Adipose tissue (tissue), 3 donors: ENCODE measurements around the gene EXD1. TPM values are rescaled to one million over a fixed set of nuclear protein-coding genes. Genes with fewer than 3 reads are reported as not detected.
"Not testable (repeated sequence)": the region's sequence is repeated elsewhere in the genome, so short reads cannot be mapped to it uniquely, and the experiment has no call there.

ENCODE experiments used
- H3K27ac ChIP-seq: one replicate; pipeline ENCODE4 v1.5.1; 2013; ENCODE audit warnings: low read depth, low read length
- WGBS, 3 donors: extraction: QIAGEN DNeasy Blood & Tissue Kit; methylation state at CpG; one replicate each; pipeline ENCODE4 v1.1.7; 2013; 5-methylcytosine and 5-hydroxymethylcytosine counted together
- polyA plus RNA-seq, 3 donors: library from polyadenylated mRNA; stranded (reverse); fragments of 200-250 nt; gene quantifications; one replicate each; pipeline ENCODE4 v1.2.3, GENCODE V29; 2013
- donor health status: healthy with polysubstance abuse.
- donor health status: Bipolar disorder and iron deficiency.
- donor health status: healthy.

The EXD1 gene
- polyA plus RNA-seq, 3 donors, result 0.10 TPM; not detected in 2

DNA sequence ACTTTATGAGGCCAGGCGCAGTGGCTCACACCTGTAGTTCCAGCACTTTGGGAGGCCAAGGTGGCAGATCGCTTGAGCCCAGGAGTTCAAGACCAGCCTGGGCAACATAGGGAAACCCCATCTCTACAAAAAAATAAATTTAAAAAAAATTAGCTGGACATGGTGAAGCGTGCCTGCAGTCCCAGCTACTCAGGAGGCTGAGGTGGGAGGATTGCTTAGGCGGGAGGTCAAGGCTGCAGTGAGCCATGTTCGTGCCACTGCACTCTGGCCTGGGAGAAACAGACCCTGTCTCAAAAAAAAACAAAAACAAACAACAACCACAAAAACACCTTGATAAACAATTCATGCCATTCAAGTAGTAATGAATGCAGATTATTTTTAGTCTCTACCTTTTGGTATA is 4.7 kb upstream of the EXD1 start:
- WGBS, 3 donors, result 94 to 98% (median 96%) methylated on average over 5 of the region's 5 CpGs
- not testable (repeated sequence) for H3K27ac ChIP-seq

DNA sequence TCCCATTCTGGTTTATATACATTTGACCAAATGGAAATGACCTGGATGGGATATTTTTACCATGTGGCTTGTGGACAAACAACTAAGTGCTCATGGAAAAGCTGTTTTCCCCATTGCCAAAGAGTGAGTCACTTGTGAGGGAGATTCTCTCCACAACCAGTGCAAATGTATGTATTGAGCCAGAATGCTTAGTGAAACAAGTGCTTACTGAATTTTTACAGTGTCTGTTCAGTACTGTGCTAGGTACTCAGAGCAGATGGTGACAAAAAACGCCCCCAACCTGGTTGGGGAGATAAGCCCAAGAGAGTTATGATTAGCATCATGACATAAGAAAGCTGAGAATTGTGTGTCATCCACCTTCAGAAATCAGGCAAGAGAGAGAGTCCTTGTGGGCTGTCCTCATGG is 2.8 kb upstream of the EXD1 start:
- no peak overlapping the region for H3K27ac ChIP-seq

DNA sequence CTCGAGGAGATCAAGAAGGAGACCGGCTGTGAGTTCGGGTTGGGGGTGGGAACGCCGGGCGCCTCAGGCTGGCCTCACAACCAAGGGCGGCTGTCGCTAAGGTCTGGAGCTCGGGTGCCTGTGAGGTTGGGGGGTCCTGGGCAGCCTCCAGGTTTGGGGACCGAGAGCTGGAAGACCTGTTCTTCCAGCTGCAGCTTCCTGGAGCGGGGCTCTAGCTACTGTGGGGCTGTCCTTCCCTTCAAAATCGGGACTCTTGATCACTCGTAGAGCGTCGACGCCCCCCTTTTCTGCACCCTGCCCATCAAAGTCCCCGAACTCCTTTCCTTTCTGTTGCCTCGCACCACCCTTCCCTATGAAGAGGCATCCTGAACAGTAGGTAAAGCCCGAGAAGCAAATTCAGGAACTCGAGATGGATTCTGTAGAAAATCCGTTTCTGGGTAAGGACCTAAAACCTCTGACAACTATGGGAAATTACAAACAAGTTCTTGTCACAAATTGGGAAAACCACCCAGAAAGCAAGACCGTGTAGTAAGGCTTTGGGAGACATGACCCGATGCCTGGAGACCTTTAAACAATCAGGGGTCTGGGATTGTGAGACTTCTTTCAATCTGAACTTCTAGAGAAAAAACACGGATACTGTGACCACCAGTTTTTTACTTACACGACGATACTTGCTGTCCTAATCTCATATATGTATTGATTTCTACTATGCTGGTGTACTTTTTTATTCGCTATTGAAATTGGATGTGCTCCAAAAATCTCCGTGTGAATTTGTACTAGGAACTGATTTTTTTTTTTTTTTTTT is 1.1 kb upstream of the EXD1 start:
- WGBS, 3 donors, result 1 to 4% (median 4%) methylated on average over 28 of the region's 28 CpGs
- H3K27ac ChIP-seq, result no peak overlapping the region

More for the DNA sequence above, 2.8 kb upstream of the EXD1 start:
- 75 to 82% (median 79%) methylated on average over 1 of the region's 1 CpG for WGBS, 3 donors

DNA sequence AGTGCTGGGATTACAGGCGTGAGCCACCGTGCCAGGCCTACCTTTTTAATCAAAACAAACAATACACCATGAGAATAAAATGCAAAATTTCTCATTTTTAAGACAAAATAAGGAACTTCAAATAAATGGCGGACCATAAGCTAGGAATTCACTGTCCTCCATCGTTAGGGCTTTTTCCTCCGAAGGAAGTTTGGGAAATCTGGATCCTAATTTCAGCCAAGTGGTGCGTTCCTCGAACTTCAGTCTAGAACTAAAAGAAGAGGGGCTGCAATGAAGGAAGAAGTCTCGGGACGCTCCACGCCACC is 260 bp downstream of the EXD1 start:
- 28 to 32% (median 30%) methylated on average over 10 of the region's 10 CpGs for WGBS, 3 donors
- no peak overlapping the region for H3K27ac ChIP-seq

DNA sequence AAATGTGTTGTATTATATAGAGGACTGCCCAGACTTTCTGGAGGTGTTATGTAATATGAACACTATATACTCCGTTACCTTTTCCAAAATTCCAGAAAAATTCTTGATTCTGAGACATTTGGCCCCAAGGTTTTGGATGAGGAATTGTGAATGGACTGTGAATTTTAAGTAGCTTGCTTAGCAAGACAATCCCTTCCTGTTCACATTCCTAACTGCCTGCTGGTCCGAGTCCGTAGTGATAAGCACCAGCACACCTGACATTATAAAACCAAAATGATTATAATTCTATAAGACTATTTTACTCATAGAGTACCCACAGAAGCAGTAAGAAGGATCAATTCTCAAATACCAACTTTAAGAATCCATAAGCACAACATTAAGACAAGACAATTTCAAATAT is 11.2 kb downstream of the EXD1 start:
- WGBS, 3 donors, result 55 to 70% (median 56%) methylated on average over 3 of the region's 3 CpGs
- no peak overlapping the region for H3K27ac ChIP-seq

DNA sequence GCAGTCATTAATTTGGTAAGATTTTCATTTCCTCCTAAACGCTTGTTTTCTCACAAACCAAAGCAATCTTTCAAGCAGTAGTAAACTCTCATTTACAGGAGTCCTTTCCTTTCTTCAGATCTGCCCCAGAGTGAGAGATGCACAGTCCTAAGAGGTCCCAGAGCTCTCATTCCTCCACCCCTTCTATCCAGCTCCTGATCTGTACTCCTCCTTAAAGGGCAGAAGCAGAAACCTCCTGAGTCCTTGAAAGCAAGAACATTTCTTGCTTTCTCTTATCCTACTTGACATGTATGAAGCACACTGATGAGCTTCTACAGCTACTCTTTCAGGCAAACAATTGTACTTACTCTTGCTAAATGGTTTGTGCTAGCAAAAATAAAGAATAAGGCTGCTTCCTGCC is 11.7 kb downstream of the EXD1 start:
- no peak overlapping the region for H3K27ac ChIP-seq
- 26 to 40% (median 33%) methylated on average over 1 of the region's 1 CpG for WGBS, 3 donors

DNA sequence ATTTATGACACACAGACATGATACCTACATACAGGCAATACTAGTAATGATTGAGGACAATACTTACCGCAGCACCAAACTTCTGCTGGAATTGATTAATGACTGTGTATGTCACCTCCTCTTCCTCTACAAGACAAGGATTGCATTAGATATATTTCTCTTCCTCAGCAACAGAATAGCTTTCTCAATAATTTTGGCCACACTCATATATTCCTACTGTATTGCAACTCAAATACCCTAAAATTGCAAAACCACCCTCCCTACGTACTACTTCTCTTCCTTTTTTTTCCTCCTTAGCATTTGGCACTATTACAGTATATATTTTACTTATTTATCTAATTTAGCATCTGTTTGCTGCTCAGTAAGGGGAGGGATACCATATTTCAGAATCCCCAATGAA is 14.8 kb downstream of the EXD1 start:
- H3K27ac ChIP-seq, result no peak overlapping the region
- 45 to 77% (median 47%) methylated on average over 2 of the region's 2 CpGs for WGBS, 3 donors

DNA sequence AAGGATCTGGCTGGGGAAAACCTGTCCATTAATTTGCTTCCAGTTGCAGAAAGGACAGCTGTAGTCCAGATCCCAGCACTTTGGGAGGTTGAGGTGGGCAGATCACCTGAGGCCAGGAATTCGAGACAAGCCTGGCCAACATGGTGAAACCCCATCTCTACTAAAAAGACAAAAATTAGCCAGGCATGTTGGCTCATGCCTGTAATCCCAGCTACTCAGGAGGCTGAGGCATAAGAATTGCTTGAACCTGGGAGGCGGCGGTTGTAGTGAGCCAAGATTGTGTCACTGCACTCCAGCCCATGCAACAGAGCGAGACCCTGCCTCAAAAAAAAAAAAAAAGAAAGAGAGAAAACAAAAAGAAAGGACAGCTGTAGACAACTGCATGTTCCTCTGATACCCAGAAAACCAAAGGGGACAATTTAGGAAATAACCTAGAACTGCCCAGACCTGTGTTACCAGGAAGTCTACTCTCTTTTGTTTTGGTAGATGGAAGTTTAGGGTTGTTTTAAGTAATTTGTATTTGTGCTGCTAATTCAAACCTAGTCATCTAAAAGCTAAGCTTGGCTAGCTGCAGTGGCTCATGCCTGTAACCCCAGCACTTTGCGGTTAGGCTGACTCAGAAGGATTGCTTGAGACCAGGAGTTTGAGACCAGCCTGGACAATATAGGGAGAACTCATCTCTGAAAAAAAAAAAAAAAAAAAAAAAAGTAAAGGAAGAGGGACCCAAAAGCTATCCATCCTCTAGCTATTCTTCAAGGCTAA is 22.7 kb downstream of the EXD1 start:
- no peak overlapping the region for H3K27ac ChIP-seq
- 87 to 93% (median 92%) methylated on average over 5 of the region's 5 CpGs for WGBS, 3 donors

DNA sequence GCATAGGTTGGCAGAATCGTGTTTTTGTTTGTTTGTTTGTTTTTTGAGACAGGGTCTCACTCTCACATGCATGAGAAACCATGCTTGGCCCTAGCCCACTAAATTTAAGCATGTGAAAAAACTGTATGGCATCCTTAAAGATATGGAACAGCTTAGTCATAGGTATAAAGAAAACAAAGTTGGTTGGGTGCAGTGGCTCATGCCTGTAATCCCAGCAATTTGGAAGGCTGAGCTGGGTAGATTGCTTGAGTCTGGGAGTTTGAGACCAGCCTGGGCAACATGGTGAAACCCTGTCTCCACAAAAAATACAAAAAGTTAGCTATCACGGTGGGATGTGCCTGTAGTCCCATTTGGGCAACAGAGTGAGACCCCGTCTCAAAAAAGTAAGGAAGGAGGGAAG is 25.2 kb downstream of the EXD1 start:
- 77 to 78% (median 77%) methylated on average over 3 of the region's 3 CpGs for WGBS, 3 donors
- H3K27ac ChIP-seq, result no peak overlapping the region

DNA sequence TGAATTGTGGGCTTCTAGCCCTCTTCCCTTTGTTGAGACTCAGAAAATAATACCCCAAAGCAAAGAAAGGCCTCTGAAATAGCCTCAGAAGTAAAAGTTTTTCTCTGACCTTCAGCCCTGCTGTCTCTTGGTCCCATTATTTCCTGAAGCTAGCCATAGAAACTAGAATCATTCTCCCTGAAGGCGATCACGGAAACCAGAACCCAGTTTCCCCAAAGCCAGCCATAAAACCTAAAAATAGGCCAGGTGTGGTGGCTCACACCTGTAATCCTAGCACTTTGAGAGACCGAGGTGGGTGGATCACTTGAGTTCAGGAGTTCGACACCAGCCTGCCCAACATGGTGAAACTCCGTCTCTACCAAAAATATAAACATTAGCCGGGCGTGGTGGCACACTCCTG is 27.2 kb downstream of the EXD1 start:
- WGBS, 3 donors, result 90 to 91% (median 91%) methylated on average over 7 of the region's 7 CpGs
- no peak overlapping the region for H3K27ac ChIP-seq

DNA sequence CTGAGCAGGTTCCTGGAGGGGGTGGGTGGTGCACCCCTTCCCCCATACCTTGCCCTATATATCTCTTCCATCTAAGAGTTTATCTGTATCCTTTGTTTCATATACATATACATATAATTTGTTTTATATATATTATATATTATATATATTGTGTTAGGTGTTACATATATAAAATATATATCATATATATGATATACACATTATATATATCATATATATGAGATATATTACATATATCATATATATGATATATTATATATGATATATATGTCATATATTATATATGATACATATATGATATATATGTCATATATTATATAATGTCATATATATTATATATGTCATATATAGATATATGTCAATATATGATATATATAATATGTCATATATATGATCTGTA is 31.1 kb downstream of the EXD1 start:
- H3K27ac ChIP-seq, result no peak overlapping the region

DNA sequence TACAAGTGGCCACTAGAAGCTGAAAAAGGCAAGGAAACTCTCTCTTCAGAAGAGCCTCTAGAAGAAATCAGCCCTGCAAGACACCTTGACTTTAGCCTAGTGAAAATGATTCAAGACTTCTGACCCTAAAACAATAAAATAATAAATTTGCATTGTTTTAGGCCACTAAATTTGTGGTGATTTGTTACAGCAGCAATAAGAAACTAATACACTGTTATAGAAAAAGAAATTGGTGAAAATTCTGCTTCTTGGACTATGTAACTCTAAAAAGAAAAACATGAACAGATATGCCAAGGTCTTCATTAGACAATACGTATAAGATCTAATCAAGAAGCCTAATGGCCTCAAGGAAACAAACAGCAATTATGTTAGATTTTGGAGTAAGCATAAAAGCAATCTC is 36.1 kb downstream of the EXD1 start:
- no peak overlapping the region for H3K27ac ChIP-seq
- WGBS, 3 donors, result 85 to 97% (median 93%) methylated on average over 1 of the region's 1 CpG

DNA sequence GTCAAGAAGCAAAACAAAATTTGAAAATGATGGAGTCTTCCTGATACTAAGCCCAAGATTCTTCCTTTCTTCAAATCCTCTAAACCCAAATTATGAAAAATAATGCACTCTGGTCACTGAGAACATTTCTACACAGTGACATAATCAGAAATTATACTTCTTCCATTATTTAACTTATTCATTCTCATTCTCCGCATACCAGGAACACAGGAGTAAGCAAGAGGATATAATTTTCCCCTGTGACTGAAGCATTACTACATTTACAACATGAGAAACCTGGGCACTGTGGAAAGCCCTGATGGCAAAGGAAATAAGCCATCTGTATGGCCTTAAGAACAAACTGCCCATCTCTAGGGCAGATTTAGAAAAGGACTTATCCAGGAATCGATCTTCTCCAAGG is 47.0 kb downstream of the EXD1 start:
- H3K27ac ChIP-seq, result no peak overlapping the region
- 59 to 64% (median 61%) methylated on average over 2 of the region's 2 CpGs for WGBS, 3 donors

DNA sequence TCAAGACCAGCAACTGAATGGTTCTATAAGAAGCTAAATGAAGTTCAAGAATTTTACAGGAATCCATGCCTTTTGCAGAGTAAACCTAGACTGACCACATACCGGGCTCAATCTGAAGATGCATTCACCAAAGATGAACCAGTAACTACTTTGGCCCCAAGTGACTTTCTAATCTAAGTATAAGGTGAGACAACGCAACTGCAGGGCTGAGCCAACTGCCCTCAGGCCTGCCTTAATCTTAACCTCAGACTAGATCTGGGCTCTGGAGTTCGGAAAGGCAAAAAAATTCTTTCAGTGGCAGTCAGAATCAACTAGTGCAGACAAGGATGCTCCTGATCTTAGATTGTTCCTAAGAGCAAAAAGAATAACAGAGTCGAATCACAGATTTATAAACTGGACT is 48.3 kb downstream of the EXD1 start:
- no peak overlapping the region for H3K27ac ChIP-seq
- WGBS, 3 donors, result 55 to 66% (median 65%) methylated on average over 4 of the region's 4 CpGs

DNA sequence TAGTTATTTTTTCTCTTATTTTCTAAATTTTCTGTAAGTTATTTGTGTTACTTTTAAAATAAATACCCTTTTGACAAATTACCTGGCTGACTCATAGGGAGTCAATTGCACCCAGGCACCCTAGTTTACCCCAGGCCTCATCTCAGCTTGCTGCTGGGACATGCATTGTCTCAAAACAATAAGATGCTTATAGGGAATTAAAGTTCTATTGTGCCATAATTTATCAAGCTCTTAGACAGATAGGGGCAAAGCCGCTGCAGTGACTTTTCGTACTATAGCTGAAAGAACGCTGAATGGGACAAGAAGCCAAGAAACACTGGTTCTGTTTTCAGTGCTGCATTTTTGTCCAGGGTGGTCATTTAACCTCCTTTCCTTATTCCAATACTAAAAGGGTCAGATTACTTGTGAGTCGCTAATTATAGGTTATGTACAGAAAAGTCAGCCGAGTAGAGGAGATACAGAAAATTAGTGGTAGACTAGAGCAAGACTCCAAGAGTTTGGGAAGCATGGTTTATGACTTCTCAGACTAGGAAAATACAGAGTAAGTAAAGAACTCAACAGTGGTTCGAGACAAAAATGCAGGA is 50.3 kb downstream of the EXD1 start:
- no peak overlapping the region for H3K27ac ChIP-seq
- WGBS, 3 donors, result 79 to 92% (median 91%) methylated on average over 6 of the region's 6 CpGs

DNA sequence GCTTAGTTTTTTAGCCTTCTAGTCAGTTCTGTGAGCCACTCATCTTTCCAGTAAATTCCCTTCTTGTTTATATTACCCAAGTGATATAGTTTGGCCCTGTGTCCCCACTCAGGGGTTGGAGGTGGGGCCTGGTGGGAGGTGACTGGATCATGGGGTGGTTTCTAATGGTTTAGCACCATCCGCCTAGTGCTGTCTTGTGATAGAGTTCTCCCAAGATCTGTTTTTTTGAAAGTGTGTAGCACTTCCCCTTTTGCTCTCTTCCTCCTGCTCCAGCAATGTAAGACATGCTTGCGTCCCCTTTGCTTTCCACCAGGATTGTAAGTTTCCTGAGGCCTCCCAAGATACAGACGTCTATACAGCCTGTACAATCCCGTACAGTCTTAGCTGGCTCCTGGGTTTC is 60.8 kb downstream of the EXD1 start:
- WGBS, 3 donors, result 53 to 89% (median 70%) methylated on average over 4 of the region's 4 CpGs
- H3K27ac ChIP-seq, result no peak overlapping the region

DNA sequence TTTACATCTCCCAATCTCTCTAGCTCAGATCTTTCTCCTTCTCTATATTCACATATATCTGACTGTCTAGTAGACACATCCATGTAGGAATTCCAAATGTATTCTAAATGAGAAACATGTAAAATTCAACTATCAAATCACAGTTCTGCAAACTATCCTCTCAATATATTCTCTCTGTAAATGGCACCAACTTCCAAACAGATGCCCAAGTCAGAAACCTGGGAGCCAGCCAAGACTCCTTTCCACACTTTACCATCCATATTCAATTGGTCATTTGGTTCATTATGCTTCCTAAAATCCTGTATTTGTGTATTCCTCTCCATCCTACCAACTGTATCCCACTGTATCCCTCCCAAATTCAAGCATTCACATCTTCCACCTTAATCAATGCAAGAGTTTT is 61.5 kb downstream of the EXD1 start:
- no peak overlapping the region for H3K27ac ChIP-seq

DNA sequence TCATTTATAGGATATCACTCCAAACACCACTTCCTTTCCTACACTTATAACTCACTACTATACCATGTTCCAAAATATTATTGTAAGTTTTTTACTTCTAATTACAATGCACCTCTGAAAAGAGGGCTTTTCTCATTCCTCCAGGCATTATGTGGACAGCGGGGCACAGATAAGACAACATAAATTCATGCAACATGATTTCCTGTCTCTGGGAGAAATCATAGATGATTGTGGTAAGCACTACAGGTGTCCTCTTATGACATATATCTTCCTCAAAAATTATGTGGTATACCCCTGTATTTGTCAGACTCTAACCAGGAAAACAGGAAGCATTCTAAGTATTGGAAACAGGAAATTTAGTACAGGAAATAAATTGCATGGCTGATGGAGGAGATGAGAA is 68.8 kb downstream of the EXD1 start:
- WGBS, 3 donors, result 37 to 74% (median 57%) methylated on average over 1 of the region's 1 CpG
- no peak overlapping the region for H3K27ac ChIP-seq

DNA sequence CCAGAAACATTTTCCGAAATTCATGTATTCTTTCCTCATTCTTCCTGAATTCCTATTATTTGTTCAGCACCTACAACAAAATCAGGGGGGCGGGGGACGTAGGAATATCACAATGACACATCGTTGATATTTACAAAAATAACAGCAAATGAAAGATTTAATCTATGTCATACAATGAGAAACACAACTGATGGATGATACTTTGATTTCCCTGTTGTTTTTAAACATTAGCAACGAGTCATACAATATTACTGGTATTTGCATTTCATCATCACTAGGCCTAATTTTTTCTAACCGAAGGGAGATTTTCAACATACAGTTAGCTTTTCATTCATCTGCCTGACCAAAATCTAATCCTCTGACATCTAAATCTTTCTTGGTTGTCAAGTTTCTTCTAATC is 69.2 kb downstream of the EXD1 start:
- 70 to 73% (median 72%) methylated on average over 6 of the region's 6 CpGs for WGBS, 3 donors
- no peak overlapping the region for H3K27ac ChIP-seq
